IPS-15b (cell line): ENCODE results near the gene PLA2G4A.

ENCODE experiments used
- H3K27me3 ChIP-seq: one replicate; pipeline ENCODE4 v1.6.1; 2013; ENCODE audit warnings: low read length; ENCODE audit not compliant: control insufficient read depth, insufficient read depth
- H3K36me3 ChIP-seq: one replicate; pipeline ENCODE4 v1.6.1; 2013; ENCODE audit warnings: low read length; ENCODE audit not compliant: control insufficient read depth, insufficient read depth
- H3K4me1 ChIP-seq: one replicate; pipeline ENCODE4 v1.6.1; 2013; ENCODE audit warnings: mild to moderate bottlenecking, low read length; ENCODE audit not compliant: control insufficient read depth, insufficient read depth
- H3K4me3 ChIP-seq: one replicate; pipeline ENCODE4 v1.5.1; 2013; ENCODE audit warnings: low read depth, low read length
- H3K9ac ChIP-seq: one replicate; pipeline ENCODE4 v1.6.1; 2013; ENCODE audit warnings: low read depth, mild to moderate bottlenecking, low read length
- H3K9me3 ChIP-seq: one replicate; pipeline ENCODE4 v1.6.1; 2013; ENCODE audit warnings: mild to moderate bottlenecking, low read length; ENCODE audit not compliant: control insufficient read depth, insufficient read depth

Gene PLA2G4A

GRCh38 chr1:186930238-186930637 is 101.5 kb downstream of the PLA2G4A start:
- Histone ChIP-seq H3K9ac (no peak overlapping the region), H3K4me1 (no peaks in the 10 kb centered on the region), H3K27me3 (no peaks in the 10 kb centered on the region), H3K36me3 (no peaks in the 10 kb centered on the region), H3K9me3 (no peaks in the 10 kb centered on the region), H3K4me3 (no peak overlapping the region)

DNA sequence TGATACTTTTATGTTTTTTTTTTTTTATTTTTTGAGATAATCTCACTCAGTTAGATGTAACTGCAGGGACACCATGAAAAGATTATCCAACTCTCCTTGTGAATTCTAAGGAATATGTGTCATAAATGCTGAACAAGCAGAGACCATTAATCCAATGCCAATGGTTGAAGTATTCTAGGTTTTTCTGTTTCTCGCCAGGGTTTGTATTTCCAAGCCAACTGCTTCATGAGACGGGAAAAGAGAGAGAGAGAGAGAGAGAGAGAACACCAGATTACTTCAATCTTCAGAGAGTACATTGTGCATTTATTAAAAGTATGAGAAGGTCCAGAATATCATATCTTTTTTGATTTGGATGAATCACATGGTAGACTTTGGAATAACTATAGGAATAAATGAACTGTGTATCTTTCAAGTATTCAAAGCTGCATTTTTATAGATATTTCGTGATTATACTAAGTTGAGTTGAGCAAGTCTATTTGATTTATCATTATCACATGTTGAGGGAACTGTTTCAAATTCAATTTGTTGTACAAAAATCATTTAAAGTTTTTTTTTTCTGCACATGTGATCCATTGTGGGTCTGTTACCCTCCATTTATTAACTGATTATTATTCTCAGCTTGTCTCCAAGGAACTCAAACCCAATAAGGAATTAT is 108.4 kb downstream of the PLA2G4A start:
- Histone ChIP-seq H3K4me1 (no peaks in the 10 kb centered on the region), H3K4me3 (no peak overlapping the region), H3K27me3 (no peaks in the 10 kb centered on the region), H3K9ac (no peak overlapping the region), H3K9me3 (no peaks in the 10 kb centered on the region), H3K36me3 (no peaks in the 10 kb centered on the region)

DNA sequence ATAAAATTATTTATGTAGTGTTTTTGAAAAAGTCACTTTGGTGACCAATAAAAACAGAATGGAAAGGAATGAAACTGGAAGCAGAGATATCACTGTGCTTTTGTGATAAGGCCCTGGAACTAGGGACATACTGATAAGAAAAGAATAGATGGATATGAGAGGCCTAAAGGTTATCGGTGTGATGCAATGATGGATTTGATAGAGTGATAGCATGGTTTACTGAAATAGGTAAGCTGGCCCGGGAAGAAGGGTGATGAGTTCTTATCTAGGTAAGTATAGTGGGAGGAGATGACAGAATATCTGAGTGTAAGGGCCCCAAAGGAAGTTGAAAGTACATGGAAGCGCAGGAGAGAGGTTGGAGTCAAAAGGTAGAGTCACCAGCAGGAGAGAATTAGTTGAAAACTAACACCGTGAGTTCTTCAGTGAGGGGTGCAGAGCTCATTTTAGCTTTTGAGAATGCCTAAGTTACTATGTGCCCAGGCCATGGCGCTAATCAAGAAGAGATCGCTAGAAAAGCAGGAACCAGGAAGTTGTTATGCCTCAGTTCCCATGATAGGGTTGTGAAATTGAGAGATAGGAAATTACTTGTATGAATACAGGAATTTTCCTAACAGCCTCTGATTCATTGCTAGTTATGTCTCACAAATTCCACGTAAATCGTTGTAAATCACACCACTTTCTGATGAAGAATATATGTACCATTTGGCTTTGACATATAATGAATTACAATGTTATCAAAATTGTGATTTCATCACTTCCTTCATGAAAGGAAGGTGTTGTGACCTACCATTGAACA is 115.3 kb downstream of the PLA2G4A start:
- H3K9me3 ChIP-seq: no peaks in the 10 kb centered on the region
- H3K36me3 ChIP-seq: no peaks in the 10 kb centered on the region
- no peak overlapping the region for H3K4me3 ChIP-seq
- H3K27me3 ChIP-seq: no peaks in the 10 kb centered on the region
- H3K4me1 ChIP-seq: no peaks in the 10 kb centered on the region
- H3K9ac ChIP-seq: no peak overlapping the region

- Histone ChIP-seq H3K27me3 (no peaks in the 10 kb centered on the region), H3K36me3 (no peaks in the 10 kb centered on the region), H3K9ac (no peak overlapping the region), H3K4me3 (no peak overlapping the region), H3K4me1 (no peaks in the 10 kb centered on the region), H3K9me3 (no peaks in the 10 kb centered on the region)
Measured at GRCh38 chr1:186945146-186945545, 116.4 kb downstream of the PLA2G4A start.

DNA sequence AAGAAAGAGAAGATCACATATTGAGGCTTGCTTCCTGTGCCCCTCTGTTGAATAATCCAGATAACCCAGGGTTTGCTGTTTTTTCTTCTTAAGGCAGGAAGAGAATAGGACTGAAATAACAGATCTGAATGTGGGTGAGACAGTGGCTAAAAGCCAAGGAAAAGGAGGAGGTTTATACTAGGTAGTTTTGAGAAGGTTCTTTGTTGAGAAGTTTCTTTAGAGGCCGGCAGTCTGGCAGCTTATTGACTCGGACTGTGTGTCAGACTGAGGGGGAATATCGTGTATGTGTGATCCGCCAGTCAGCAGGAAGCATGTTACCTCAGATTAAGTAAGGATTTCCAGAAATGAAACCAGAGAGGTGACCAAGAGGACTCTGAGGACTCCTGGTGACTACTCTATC is 119.8 kb downstream of the PLA2G4A start:
- Histone ChIP-seq H3K36me3 (no peaks in the 10 kb centered on the region), H3K9ac (no peak overlapping the region), H3K4me3 (no peak overlapping the region), H3K4me1 (no peaks in the 10 kb centered on the region), H3K27me3 (no peaks in the 10 kb centered on the region), H3K9me3 (no peaks in the 10 kb centered on the region)

GRCh38 chr1:186949173-186949572 is 120.4 kb downstream of the PLA2G4A start:
- Histone ChIP-seq H3K27me3 (no peaks in the 10 kb centered on the region), H3K36me3 (no peaks in the 10 kb centered on the region), H3K4me1 (no peaks in the 10 kb centered on the region), H3K9me3 (no peaks in the 10 kb centered on the region), H3K9ac (no peak overlapping the region), H3K4me3 (no peak overlapping the region)

DNA sequence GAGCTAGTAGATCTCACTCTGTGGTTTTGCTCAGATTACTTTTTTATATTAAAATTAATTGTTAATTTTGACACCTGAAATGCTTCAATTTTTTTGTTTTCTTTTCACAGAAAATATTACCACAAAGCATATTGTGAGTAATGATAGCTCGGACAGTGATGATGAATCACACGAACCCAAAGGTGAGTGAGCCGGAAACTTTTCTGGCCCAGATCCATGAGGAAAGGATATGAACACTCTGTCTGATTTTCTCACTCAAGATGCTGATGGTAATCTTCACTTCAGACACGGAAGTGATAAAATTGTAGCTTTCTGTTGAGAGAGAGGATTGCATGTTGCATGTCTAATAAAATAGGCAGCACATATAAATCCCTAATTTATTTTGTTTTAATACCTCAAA is 121.8 kb downstream of the PLA2G4A start:
- no peaks in the 10 kb centered on the region for H3K27me3 ChIP-seq
- no peaks in the 10 kb centered on the region for H3K4me1 ChIP-seq
- no peak overlapping the region for H3K4me3 ChIP-seq
- H3K9ac ChIP-seq: no peak overlapping the region
- H3K9me3 ChIP-seq: no peaks in the 10 kb centered on the region
- H3K36me3 ChIP-seq: no peaks in the 10 kb centered on the region

GRCh38 chr1:186953876-186954275 is 125.1 kb downstream of the PLA2G4A start:
- Histone ChIP-seq H3K4me3 (no peak overlapping the region), H3K36me3 (no peaks in the 10 kb centered on the region)

GRCh38 chr1:186957314-186957713 is 128.6 kb downstream of the PLA2G4A start:
- no peaks in the 10 kb centered on the region for H3K9me3 ChIP-seq
- H3K4me1 ChIP-seq: peaks cover 10% of the 10 kb centered on the region
- no peaks in the 10 kb centered on the region for H3K27me3 ChIP-seq
- H3K9ac ChIP-seq: no peak overlapping the region
- no peaks in the 10 kb centered on the region for H3K36me3 ChIP-seq
- no peak overlapping the region for H3K4me3 ChIP-seq

More at GRCh38 chr1:186953876-186954275, 125.1 kb downstream of the PLA2G4A start:
- H3K9ac ChIP-seq: no peak overlapping the region
- H3K4me1 ChIP-seq: no peaks in the 10 kb centered on the region
- no peaks in the 10 kb centered on the region for H3K9me3 ChIP-seq
- H3K27me3 ChIP-seq: no peaks in the 10 kb centered on the region

GRCh38 chr1:186958520-186958919 is 129.8 kb downstream of the PLA2G4A start:
- H3K27me3 ChIP-seq: no peaks in the 10 kb centered on the region
- no peak overlapping the region for H3K4me3 ChIP-seq
- no peaks in the 10 kb centered on the region for H3K36me3 ChIP-seq
- H3K9ac ChIP-seq: no peak overlapping the region
- H3K9me3 ChIP-seq: no peaks in the 10 kb centered on the region
- H3K4me1 ChIP-seq: peaks cover 10% of the 10 kb centered on the region

DNA sequence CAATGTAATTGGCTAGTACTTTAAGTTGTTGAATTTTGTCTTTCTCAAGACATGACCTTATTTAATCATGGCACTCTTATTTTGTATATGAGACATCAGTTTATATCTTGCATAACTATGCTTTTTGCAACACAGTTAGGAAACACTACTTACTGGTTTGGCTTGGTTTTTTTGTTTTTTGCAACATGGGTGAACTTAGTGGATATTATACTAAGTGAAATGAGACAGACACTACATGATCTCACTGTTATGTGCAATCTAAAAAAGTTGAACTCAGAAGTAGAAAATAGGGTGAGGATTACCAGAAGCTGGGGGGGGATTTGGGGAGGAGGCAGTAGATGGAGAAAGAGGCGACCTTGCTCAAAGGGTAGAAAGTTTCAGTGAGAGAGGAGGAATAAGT is 132.1 kb downstream of the PLA2G4A start:
- Histone ChIP-seq H3K4me1 (peaks cover 10% of the 10 kb centered on the region), H3K27me3 (no peaks in the 10 kb centered on the region), H3K9me3 (no peaks in the 10 kb centered on the region), H3K9ac (no peak overlapping the region), H3K4me3 (no peak overlapping the region), H3K36me3 (no peaks in the 10 kb centered on the region)

DNA sequence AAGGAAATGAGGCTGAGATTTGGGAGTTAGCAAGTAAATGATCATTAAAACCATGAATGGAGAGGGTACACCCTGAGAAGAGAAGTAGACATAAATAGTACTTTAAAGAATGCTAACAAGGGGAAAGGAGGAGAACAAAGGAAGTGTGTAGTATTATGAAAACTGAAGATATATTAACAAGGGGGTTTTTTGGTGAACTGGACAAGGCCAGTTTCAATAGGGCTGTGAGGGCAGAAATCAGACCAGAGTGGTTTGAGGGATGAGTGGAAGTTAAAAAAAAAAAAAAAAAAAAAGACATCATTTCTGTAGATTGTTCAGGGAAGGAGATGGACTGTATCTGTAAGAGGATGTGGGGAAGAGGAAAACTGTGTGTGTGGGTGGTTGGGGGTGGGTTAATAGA is 137.1 kb downstream of the PLA2G4A start:
- Histone ChIP-seq H3K4me1 (peaks cover 2% of the 10 kb centered on the region), H3K36me3 (no peaks in the 10 kb centered on the region), H3K9me3 (no peaks in the 10 kb centered on the region), H3K27me3 (no peaks in the 10 kb centered on the region), H3K9ac (no peak overlapping the region), H3K4me3 (no peak overlapping the region)
